GM18508 (cell line): ENCODE data around the gene SLCO2A1.

ENCODE experiments used
- ATAC-seq: cut with Tn5 transposase; IDR thresholded peaks from one replicate; pipeline ENCODE4 v1.9.1; 2021; ENCODE audit warnings: moderate number of reproducible peaks; ENCODE audit not compliant: insufficient read depth, unreplicated experiment

SLCO2A1 gene

DNA sequence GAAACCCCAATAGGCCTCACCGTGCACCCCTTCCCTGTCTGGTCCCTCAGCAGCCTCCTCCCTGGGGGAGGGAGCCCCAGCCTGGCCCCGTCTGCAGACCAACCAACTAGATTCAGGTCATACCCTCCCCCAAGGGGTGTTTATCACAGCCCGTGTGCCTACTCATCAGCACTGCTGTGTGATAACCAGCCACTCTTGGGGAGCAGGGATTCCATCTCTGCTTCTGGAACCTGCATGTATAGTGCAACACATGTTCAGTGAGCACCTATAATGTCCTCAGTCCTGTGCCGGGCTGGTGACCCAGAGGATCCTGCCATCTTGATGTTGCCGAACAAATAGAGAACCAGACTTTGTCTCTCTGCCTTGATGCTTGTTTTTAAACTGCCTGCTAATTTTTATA lies 6.6 kb upstream of the SLCO2A1 start:
- ATAC-seq: no peak

- ATAC-seq: no peak
These were observed 6.1 kb upstream of the SLCO2A1 start for GRCh38 chr3:134035836-134036235.

DNA sequence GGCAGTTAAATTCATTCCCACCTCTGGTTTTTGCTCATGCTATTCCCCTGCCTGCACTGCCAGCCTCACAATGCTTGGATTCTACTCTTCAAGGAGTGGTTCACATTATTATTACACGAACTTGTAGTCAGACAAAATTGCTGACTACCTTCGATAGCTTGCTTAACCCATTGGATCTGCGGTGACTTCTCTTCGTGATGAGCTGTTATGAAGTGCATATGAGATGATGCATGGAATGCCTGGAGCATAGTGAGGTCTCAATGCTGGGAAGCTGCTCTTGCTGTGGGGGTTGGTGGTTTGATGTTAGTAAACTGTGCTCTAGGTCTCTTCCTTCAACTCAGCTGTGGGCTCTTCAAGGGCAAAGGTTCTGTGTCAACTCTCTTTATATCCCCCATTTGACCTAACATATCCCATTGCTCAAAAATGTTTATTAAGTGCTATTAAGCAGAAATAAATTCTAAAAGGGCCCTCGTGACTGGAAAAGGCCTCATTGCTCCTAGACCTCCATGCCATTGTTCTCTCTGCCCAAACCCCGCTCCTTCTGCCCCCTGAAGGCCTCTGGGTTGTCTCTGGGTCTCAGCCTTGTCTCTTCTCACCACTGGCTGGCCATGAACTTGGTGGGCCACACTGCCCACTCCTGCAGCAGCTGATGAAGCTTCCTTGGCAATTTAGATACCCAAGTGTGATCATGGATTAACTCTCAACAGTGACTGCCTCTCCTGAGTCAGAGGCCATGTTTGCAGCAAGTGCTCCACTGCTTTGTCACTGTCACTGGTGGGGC lies 4.5 kb upstream of the SLCO2A1 start:
- no peak for ATAC-seq

DNA sequence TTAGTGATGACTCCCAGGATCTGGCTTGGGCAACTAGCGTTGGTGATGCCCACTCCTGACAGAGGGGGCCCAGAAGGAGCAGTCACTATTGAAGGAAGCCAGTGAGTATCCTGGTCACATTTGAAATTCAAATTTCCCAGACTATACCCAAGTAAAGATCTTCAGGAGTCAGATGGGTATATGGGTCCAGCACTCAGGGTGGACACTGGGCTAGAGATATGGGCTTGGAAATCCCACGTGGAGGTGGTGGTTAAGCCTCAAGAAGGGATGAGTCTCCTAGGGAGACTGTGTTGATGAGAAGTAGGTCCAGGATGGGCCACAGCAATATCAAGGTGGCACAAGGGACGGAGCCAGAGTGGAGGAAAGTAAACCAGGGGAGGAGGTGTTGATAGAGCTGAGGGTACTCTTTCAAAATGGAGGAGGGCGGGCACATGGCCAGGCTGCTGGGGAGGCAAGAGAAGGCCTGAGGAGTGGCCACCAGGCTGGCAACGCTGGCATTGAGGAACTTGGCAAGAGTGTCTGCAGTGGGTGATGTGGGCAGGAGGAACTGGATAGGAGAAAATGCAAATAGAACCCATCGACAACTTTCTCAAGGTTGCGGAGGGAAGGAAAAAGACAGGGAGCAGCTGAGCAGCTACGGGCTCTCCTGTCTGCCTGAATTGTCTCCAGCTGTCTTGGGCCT lies 3.7 kb upstream of the SLCO2A1 start:
- ATAC-seq: no peak

- ATAC-seq: no peak
These were observed 1.7 kb upstream of the SLCO2A1 start for GRCh38 chr3:134031348-134031915.

GRCh38 chr3:134030379-134031347 lies 938 bp upstream of the SLCO2A1 start:
- ATAC-seq: no peak

DNA sequence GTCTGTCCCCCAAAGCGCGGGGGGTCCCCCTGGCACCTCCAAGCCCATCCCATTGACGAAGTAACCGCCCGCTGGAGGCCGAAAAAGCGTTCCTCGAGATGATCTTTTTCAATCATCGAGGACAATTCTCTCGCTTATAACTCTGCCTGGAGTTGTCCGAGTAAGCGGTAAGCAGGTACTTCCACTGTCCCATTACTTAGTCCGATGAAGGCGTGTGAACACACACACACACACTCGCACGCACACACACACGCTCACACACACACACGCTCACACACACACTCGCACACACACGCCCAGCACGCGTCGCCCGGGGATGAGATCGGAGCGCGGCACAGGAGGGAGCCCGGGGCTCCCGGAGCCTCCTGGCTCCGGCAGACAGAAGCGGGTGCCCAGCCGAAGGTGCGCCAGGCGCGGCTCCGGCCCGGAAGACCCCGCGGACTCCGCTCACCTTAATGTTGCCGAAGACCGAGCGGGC lies 430 bp downstream of the SLCO2A1 start:
- ATAC-seq: no peak

GRCh38 chr3:134028486-134029255 lies 1.1 kb downstream of the SLCO2A1 start:
- ATAC-seq: no peak

DNA sequence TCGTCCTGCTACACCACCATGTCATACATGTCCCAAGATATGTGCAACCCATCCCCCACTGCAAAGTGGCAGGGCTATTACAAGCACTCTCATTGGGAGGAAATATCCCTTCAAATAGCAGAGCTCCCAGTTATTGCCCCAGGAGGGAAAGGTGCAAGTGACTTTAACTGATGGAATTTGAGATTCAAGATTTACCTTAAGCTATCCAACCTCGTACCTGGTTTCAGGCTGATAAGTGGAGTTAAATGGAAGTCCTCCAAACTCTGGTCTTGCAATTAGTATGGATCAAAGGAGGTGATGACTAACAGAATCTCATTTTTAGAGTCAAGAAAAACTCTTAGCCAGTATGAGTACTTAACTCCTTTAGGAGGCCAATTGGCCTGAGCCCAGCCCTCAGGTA lies 2.1 kb downstream of the SLCO2A1 start:
- ATAC-seq: no peak

DNA sequence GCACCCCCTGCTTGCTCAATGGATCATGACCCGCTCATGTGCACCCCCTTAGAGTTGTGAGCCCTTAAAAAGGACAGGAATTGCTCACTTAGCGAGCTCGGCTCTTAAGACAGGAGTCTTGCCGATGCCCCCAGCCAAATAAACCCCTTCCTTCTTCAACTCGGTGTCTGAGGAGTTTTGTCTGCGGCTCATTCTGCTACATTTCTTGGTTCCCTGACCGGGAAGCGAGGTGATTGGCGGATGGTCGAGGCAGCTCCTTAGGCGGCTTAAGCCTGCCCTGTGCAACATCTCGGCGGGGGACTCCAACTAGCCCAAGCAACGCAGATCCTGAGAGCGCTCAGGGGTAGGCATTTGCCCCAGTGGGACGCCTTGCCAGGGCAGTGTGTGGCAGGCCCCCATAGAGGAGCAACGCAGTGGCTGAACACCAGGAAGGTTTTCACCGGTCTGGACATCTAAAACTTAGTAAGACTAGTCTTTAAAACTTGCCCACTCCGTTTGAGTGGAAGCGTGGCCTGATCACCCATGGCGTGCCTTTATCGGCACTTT lies 9.5 kb downstream of the SLCO2A1 start:
- ATAC-seq: no peak

DNA sequence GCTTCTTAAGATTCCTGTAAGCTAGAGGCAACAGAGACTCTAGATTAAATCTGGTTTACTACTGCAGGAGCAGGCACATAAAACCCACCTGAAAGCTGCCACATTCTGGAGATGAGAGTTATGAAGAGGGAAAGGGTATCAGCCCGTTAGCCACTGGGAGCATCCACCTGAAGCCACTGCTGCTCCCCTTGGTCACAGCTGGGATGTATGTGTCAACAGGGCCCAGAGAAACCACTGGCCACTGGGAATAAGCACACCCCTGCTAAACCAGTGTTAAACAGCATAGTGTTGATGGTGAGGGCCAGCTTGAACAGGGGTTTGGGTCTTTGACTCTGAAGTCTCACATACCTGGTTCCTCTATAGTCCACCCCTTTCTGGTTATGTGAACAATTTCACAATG lies 10.9 kb downstream of the SLCO2A1 start:
- ATAC-seq: no peak

DNA sequence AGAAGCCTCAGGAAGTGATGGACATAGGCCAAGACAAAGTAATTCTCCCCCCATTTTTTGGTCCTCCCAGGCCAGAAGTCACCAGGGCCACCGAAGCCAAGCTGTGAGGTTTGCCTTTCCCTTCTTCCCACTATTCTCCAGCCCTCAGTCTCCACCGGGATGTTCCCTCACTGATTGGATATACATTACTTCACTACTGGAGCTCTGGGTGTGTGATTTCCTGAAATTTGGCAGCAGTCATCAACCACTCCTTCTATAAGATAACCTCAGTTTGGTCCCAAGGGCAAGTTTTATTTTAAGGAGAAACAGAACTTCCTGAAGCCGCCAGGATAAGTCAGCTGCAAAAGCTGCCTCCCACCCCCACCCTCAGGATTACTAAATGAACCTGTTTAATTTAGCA lies 11.3 kb downstream of the SLCO2A1 start:
- ATAC-seq: no peak

- ATAC-seq: no peak
These were observed 12.2 kb downstream of the SLCO2A1 start for GRCh38 chr3:134017490-134017889.

- no peak for ATAC-seq
These were observed 15.5 kb downstream of the SLCO2A1 start for GRCh38 chr3:134014270-134014669.

GRCh38 chr3:134013280-134013679 lies 16.4 kb downstream of the SLCO2A1 start:
- ATAC-seq: no peak

DNA sequence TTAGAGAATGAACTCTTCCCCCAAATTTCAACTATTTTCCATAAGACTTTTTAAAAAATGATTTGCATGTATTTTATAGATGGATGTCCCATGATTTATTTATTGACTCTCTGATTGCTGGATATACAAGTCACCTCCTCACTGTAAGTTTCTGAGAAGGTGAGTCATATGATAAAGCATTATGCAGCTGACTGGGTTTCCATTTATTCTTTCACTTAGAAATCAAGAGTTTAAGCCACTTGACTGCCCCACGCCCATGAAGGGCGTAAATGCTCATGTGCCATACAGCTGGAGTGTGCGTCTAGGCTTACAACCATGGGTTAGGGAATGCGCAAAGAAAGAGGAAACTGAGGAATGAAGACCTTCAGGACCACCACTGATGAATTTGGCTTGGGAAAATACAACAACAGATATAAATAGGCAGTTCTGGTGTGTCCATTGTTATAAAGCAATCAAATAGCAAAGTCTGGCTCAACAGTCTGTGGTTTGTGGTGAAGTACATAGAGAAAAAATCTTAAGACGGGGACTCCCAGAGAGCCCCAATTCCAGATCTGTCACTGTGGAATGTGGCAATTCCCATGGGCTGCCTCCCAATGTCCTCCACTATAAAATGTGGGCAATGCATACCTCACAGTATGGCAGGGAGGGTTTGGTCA lies 20.3 kb downstream of the SLCO2A1 start:
- ATAC-seq: no peak

DNA sequence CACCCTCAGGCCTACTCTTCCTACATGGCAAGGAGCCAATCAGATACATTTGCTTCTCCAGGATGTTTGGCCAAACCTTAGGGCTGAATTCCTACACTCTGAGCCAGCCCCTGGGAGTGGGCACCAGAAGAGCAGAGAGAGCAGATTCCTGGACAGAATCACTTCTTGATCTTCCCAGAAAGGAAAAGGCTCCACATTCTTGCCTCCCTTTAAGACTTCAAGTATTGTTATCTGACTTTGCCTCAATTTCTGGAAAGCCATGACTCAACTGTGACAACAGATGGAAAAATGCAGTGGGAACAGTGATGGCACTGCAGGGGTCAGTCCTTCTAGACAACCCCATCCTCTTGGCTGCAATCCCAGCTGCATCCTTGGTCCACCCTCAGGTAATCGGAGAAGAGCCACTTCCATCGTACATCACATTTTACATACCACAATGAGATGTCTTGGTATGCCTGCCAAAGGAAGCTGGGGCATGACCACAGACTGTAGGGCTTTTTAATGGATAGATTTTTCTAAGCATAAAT lies 21.0 kb downstream of the SLCO2A1 start:
- ATAC-seq: no peak

DNA sequence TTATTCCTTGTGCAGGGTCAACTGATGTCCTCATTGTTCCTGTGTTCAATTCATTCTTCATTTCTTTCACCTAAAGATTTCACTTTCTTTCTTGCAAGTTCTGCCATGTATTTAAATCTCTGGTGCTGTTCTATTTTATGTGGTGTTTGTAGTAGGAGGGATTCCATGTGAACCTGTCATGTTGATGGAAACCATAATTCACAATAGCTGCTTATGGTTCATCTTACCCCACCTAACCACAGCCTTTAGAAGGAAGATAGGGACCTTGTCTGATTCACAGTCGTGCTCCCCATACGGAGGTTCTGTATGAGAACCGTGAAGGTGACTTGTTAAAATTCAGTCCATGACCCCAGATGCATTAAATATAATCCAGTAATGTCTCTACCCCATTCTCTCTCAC lies 21.9 kb downstream of the SLCO2A1 start:
- no peak for ATAC-seq

- no peak for ATAC-seq
These were observed 24.9 kb downstream of the SLCO2A1 start for GRCh38 chr3:134004841-134005240.
